ENCODE results near the gene TEFM.
A peak's percentile ranks its signal among the peaks of the same experiment; 100 is the strongest.
"Not testable (repeated sequence)": the region's sequence is repeated elsewhere in the genome, so short reads cannot be mapped to it uniquely, and the experiment has no call there.

TEFM gene

DNA sequence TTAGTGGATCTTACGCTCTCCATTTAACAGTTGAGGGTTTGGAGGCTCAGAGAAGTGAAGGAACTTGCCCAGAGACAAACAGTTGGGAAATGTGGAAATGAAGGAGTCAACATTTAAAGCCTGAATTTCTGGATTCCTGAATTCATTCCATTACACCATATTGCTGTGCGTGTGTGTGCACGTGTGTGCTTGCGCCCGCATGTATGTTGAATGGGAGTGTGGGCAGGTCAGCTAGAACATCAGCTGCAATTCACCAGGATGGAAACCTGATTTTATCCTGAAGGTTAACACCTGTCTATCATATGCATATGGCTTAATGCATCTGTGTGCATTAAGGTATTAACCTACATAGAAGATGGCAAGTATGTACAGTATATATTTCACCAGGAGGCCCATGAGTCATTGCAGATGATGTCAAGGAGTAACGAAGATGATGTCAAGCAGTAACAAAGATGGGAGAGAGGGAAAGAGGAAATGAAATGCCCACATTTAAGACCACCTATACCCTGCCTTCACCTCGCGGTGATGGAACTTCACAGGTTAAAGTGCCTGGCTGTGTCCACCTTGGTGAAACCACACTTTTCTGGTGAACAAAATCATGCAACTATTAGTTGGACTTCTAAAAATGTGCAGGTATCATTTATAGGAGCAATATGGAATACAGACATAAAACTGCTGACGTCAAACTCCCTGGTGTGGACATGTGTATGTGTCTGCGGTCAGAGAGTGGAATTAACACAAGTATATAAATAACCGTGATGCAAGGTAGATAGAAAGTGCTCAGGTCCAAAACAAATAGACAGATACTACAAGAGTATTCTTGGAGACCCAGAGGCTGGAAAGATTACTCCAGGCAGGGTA is 14.9 kb upstream of the TEFM start:
- no peak for DNase-seq

DNA sequence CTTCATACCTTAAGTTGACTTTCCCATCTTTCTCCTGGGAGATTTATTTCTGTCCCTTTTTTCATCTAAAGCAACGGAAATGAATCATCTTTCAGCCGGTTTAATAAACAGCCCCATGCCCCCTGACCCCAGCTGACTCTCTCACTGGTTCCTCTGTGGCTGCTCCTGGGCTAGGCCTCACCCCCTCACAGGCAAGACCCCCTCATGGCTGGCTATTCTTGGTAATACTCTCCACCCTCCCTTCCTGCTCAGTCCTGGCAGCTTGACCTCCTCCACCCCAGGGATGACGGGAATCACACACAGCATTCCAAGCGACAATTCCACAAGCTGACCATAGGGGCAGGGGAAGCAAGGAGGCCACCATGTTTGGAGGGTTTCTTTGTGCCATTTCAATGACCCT is 14.2 kb upstream of the TEFM start:
- DNase-seq, result no peak

DNA sequence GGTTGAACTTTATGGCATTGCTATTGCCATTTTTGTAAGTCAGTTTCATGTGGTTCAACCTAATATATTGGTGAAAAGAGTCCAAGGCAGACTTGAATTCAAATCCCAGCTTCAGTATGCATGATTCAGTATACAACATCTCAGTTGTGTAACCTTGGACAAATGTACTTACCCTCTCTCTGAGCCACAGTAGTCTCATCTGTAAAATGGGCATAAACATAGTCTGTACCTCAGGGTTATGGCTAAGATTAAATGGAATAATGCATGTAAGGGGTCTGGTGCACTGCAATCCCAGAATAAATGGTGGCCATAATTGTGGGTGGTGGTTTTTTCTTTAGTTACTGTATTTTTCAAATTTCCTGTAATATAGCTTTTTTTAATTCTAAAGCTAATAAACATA is 11.0 kb upstream of the TEFM start:
- DNase-seq, result no peak

DNA sequence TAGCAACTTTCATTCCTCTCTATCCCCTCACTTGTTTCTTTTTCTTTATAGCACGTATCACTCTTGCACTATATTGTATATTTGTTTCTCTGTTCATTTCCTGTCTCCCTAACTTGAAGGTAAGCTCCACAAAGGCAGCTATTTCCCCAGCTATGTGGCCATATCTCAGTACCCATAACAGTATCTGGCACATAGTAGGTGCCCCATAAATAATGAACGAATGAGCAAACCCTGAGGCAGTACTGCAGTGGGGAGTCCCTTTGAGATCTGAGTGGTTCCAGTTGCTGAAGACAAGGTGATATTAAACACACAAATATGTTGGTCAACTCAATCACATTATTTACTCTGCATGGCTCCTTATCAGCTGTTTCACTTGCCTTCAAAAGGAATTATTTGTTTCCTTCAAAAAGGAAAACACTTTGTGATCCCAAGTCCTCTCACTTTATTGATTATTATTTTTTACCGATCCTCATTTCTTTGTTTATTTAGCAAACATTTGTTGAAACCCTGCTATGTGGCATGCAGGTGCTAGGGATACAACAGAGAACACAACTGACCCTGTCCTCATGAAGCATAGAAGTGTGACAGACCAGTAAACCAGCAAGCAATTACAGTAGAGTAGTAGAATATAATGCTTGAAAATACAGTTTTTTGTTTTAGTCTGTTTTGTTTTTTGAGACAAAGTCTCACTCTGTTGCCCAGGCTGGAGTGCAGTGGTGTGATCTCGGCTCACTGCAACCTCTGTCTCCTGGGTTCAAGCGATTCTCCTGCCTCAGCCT is 10.0 kb upstream of the TEFM start:
- DNase-seq, result no peak

DNA sequence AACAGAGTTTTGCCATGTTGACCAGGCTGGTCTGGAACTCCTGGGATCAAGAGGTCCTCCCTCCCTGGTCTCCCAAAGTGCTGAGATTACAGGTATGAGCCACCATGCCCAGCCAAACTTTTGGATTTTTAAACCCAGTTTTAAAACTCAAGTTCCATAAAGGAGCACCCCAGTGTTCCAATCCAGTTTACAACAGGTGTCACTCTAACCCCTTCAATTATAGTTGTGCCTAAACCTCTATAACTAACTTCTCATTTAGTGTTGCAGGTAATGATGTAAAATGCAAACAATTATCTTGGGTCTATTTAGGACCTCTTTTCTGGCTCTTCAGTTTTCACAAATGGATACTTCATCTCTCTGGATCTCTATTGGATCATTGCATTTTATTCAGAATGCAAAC is 7.9 kb upstream of the TEFM start:
- DNase-seq, result no peak

DNA sequence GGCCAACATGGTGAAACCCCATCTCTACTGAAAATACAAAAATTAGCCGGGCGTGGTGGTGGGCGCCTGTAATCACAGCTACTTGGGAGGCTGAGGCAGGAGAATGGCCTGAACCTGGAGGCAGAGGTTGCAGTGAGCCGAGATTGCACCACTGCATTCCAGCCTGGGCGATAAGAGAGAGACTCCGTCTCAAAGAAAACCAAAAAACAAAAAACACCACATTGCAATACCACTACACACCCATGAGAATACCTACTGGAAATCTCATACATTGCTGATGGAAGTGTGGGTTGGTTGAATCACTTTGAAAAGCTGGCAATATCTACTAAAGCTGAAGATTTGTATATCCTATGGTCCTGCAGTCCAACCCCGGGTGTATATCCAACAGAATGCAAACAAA is 4.1 kb upstream of the TEFM start:
- DNase-seq, result not testable (repeated sequence)

DNA sequence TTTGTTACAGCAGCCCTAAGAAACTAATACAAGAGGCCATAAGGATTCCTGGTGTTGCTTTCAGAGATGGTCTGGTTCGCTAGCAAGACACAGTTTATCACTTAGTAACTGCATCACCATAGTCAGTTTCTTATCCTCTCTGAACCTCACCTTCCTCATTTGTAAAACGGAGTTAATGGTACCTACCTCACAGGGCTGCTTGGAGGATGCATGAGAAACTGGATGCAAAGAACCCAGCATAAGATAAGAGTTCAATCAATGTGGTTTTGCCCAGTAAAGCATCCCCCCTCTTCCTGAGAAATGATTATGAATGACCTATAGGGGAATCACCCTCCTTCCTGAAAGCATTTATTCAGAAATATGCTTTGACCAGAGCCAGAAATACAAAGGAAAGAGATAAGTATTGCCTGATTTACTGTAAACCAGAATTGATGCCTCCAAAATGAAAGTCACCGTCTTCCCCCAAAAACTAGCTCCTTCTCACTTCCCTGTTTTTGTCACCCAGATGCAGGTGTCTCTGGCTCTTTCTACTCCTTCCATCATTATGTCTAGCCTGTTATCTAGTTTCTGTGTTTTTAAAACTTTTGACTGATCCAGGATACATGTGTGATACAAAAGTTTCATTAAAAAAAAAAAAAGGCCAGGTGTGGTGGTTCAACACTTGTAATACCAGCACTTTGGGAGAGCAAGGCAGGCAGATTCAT is 2.8 kb upstream of the TEFM start:
- DNase-seq, result no peak

DNA sequence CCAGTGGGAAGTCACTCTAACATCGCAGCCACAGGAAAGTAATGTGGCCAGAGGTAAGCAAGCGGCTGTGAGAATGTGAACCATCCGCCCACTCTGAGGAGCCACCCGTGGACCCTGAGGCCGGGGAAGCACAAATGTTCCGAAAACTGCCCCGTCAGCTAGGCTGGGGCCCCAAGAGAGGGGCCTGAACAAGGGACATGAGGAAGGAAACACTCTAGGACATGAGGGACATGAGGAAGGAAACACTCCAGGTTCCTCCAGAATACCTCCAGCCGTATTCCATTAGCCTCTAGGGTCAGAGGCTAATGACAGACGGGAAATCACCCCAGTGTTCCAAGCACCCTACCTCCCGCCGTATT is 317 bp downstream of the TEFM start:
- peak; percentile 70 for DNase-seq

DNA sequence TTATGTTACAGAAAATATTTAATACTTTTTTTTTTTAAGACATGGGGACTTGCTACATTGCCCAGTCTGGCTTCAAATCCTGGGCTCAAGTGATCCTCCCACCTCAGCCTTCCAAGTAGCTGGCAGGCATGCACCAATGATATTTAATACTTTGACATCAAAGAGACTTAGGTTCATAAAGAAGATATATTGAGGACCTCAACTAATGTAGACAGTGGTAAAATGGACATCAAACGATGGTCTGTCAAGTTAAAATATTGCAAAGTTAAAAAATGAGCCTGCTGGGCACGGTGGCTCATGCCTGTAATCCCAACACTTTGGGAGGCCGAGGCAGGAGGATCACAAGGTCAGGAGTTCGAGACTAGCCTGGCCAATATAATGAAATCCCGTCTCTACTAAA is 8.7 kb downstream of the TEFM start:
- DNase-seq, result no peak

DNA sequence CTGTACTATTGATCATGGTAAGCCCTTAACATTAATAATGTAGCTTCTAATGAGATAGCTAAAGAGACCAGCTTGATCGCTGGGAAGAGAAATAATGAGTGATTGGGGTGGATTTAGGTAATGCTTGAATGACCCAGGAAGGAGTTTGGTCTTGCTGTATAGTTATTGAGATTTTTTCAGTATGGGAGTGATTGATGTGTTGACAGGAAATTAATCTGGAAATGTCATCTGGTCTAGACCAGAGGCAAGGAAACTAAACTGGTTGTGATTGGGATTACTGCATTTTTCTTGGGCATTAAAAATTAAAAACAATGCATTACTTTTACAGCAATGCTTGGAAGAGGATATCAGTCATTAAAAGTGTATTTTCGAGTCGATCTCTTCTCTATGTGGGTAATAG is 11.8 kb downstream of the TEFM start:
- DNase-seq, result no peak

DNA sequence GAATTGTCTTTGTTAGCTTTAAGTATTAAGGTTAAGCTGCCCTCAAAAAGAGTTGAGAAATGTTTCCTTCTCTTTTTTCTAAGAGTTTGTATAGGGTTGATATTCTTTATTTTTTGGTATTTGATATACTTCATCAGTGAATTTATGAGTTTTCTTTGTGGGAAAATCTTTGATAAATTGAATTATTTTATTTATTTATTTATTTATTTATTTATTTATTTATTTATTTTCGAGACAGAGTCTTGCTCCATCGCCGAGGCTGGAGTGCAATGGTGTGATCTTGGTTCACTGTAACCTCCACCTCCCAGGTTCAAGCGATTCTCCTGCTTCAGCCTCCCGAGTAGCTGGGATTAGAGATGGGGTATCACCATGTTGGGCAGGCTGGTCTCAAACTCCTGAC is 19.9 kb downstream of the TEFM start:
- DNase-seq, result no peak

DNA sequence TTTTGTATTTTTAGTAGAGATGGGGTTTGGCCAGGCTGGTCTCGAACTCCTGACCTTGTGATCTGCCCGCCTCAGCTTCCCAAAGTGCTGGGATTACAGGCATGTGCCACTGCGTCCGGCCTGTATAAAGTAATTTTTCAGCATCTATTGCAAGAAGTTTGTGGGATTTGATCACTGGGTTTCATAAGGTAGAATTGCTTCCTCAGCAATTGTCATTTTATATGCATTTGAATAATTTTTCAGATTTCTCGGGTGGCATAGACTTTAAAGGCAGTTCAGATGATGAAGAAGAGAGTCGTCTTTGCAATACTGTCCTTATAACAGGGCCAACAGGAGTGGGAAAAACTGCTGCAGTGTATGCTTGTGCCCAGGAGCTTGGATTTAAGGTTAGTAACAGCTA is 37.0 kb downstream of the TEFM start:
- DNase-seq, result no peak

DNA sequence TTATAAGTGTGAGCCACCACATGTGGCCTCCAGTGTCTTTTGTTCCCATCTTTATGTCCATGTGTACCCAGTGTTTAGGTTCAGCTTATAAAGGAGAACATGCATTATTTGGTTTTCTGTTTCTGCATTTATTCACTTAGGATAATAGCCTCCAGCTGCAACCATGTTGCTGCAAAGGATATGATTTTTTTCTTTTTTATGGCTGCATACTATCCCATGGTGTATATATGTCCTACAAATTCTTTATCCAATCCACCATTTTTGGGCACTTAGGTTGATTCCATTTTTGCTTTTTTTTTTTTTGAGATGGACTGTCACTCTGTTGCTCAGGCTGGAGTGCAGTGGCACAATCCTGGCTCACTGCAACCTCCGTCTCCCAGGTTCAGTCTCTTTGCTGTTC is 41.4 kb downstream of the TEFM start:
- DNase-seq, result no peak

DNA sequence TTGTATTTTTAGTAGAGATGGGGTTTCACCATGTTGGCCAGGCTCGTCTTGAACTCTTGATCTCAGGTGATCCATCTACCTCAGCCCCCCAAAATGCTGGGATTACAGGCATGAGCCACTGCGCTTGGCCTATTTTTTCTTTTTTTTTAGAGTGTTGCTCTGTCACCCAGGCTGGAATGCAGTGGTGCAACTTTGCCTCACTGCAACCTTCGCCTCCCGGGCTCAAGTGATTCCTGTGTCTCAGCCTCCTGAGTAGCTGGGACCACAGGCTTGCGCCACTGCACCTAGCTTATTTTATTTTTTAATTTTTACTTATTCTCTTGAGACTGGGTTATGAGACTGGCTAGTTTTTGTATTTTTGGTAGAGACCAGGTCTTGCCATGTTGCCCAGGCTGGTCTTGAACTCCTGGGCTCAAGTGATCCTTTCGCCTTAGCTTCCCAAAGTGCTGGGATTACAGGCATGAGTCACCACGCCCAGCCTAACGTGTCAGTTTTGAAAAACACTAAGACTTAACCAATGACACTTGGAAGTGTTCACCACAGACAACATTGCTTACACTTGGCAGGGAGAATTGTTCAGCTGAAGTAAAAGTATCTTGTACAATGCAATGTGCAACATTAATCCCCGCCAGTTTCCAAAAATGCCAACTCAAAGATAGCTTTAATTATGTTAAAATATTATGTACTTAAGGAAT is 47.3 kb downstream of the TEFM start:
- DNase-seq, result no peak

DNA sequence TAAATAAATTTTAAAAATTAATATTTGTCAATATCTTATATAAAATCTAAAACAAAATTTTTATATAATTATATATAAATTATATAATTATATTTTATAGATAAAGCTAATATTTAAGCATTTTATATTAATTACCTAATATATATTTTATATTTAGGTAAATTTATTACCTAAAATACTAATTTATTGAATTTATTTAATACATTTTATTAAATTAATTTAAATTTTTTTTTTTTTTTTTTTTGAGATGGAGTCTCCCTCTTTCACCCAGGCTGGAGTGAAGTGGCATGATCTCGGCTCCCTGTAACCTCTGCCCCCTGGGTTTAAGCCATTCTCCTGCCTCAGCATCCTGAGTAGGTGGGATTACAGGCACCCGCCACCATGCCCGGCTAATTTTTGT is 51.9 kb downstream of the TEFM start:
- DNase-seq, result no peak
